KMS-11 (cell line): ENCODE measurements around the gene CD82.

Experiments used
- H2AFZ ChIP-seq: fragments of 200-600 bp; sonication (generic); 2 replicates; pipeline ENCODE4 v1.6.1; 2016; ENCODE audit warnings: antibody characterized with exemption, mixed run types, low read depth
- H3K27ac ChIP-seq: fragments of 200-600 bp; sonication (generic); 2 replicates; pipeline ENCODE4 v1.6.1; 2016; ENCODE audit warnings: mild to moderate bottlenecking, mixed run types
- H3K27me3 ChIP-seq: fragments of 200-600 bp; sonication (generic); 2 replicates; pipeline ENCODE4 v1.6.1; 2017; ENCODE audit warnings: mild to moderate bottlenecking, low read depth, mixed run types, moderate library complexity; ENCODE audit not compliant: insufficient read depth
- H3K36me3 ChIP-seq: fragments of 200-600 bp; sonication (generic); 2 replicates; pipeline ENCODE4 v1.6.1; 2017; ENCODE audit warnings: mild to moderate bottlenecking, mixed run types; ENCODE audit not compliant: insufficient read depth
- H3K4me1 ChIP-seq: fragments of 200-600 bp; sonication (generic); 2 replicates; pipeline ENCODE4 v1.6.1; 2016; ENCODE audit warnings: mild to moderate bottlenecking, low read depth, mixed run types; ENCODE audit not compliant: poor library complexity, severe bottlenecking
- H3K4me2 ChIP-seq: fragments of 200-600 bp; sonication (generic); 2 replicates; pipeline ENCODE4 v1.7.0; 2016; ENCODE audit warnings: mild to moderate bottlenecking, mixed run types
- H3K4me3 ChIP-seq: fragments of 200-600 bp; sonication (generic); IDR thresholded peaks from 2 replicates; pipeline ENCODE4 v1.6.1; 2017; ENCODE audit warnings: low read depth, low read length, mixed read lengths; ENCODE audit not compliant: insufficient read depth
- H3K79me2 ChIP-seq: fragments of 200-600 bp; sonication (generic); 2 replicates; pipeline ENCODE4 v1.6.1; 2016; ENCODE audit warnings: low read depth, mixed run types; ENCODE audit not compliant: insufficient read depth
- H3K9ac ChIP-seq: fragments of 200-600 bp; sonication (generic); 2 replicates; pipeline ENCODE4 v1.6.1; 2016; ENCODE audit warnings: mild to moderate bottlenecking, mixed run types
- H4K20me1 ChIP-seq: fragments of 200-600 bp; sonication (generic); 2 replicates; pipeline ENCODE4 v1.6.1; 2016; ENCODE audit warnings: mild to moderate bottlenecking, mixed run types; ENCODE audit not compliant: insufficient read depth
- CTCF ChIP-seq: fragments of 200-600 bp; sonication (generic); conservative IDR thresholded peaks from 2 replicates; pipeline ENCODE4 v1.6.1; 2017; ENCODE audit warnings: low read depth, mild to moderate bottlenecking, antibody characterized with exemption, low read length, moderate library complexity, mixed read lengths

Gene CD82

GRCh38 chr11:44593251-44593650, 27.8 kb downstream of the CD82 start:
- no peak for TF ChIP-seq CTCF
- H3K4me3 ChIP-seq, result no peak overlapping the region
- H3K4me1 ChIP-seq, result peaks cover 41% of the 10 kb centered on the region
- H3K27ac ChIP-seq, result no peak overlapping the region
- no peak overlapping the region for H2AFZ ChIP-seq
- no peaks in the 10 kb centered on the region for H3K36me3 ChIP-seq
- no peak overlapping the region for H3K4me2 ChIP-seq
- H4K20me1 ChIP-seq, result no peaks in the 10 kb centered on the region
- no peaks in the 10 kb centered on the region for H3K27me3 ChIP-seq
- H3K79me2 ChIP-seq, result no peaks in the 10 kb centered on the region
- H3K9ac ChIP-seq, result no peak overlapping the region

GRCh38 chr11:44595006-44595405, 29.5 kb downstream of the CD82 start:
- peak overlapping the region; percentile 88; the same call in 1 of the 2 replicates for H3K4me2 ChIP-seq
- no peaks in the 10 kb centered on the region for H4K20me1 ChIP-seq
- H3K36me3 ChIP-seq, result no peaks in the 10 kb centered on the region
- H3K9ac ChIP-seq, result no peak overlapping the region
- no peaks in the 10 kb centered on the region for H3K79me2 ChIP-seq
- H3K27ac ChIP-seq, result peak overlapping the region; percentile 91; the same call in 1 of the 2 replicates
- H2AFZ ChIP-seq, result no peak overlapping the region
- no peak for TF ChIP-seq CTCF
- no peak overlapping the region for H3K4me3 ChIP-seq
- no peaks in the 10 kb centered on the region for H3K27me3 ChIP-seq
- peaks cover 49% of the 10 kb centered on the region for H3K4me1 ChIP-seq

GRCh38 chr11:44595964-44596381, 30.5 kb downstream of the CD82 start:
- Histone ChIP-seq H3K4me3 (no peak overlapping the region), H3K4me1 (peaks cover 49% of the 10 kb centered on the region), H3K36me3 (no peaks in the 10 kb centered on the region), H3K4me2 (peak overlapping the region; percentile 88), H3K79me2 (no peaks in the 10 kb centered on the region), H3K9ac (peak overlapping the region; percentile 75), H4K20me1 (no peaks in the 10 kb centered on the region), H3K27me3 (no peaks in the 10 kb centered on the region), H2AFZ (peak overlapping the region; percentile 42), H3K27ac (peak overlapping the region; percentile 91)
- TF ChIP-seq CTCF, result no peak

- H3K36me3 ChIP-seq, result no peaks in the 10 kb centered on the region
- H3K79me2 ChIP-seq, result no peaks in the 10 kb centered on the region
- H3K27ac ChIP-seq, result peak overlapping the region; percentile 91
- peak overlapping the region; percentile 75 for H3K9ac ChIP-seq
- peak overlapping the region; percentile 88 for H3K4me2 ChIP-seq
- no peak for TF ChIP-seq CTCF
- no peaks in the 10 kb centered on the region for H3K27me3 ChIP-seq
- no peaks in the 10 kb centered on the region for H4K20me1 ChIP-seq
- H3K4me1 ChIP-seq, result peaks cover 49% of the 10 kb centered on the region
- H3K4me3 ChIP-seq, result no peak overlapping the region
- H2AFZ ChIP-seq, result peak overlapping the region; percentile 42
Observed at GRCh38 chr11:44596525-44597276, 31.2 kb downstream of the CD82 start.
